ENCODE results near the gene MT1X.
"Not testable (repeated sequence)": the region's sequence is repeated elsewhere in the genome, so short reads cannot be mapped to it uniquely, and the experiment has no call there.

The MT1X gene

DNA sequence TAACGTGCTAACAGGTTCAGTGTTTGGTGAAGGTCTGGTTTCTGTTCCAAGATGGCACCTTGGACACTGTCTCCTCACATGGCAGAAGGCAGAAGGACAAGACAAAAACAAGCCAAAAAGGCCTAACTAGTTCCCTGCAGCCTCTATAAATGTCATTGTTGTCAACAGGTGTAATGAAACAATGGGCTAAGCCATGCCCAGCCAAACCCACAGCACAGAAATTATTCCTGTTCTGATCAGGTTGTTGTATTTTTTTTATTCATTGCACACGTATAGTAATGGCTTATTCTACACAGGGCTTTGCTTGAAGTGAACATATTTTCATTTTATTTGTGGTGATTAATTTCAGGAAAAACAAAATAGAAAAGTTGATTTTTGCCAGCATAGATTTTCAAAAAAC is 31.5 kb downstream of the MT1X start:
- no peak for DNase-seq

DNA sequence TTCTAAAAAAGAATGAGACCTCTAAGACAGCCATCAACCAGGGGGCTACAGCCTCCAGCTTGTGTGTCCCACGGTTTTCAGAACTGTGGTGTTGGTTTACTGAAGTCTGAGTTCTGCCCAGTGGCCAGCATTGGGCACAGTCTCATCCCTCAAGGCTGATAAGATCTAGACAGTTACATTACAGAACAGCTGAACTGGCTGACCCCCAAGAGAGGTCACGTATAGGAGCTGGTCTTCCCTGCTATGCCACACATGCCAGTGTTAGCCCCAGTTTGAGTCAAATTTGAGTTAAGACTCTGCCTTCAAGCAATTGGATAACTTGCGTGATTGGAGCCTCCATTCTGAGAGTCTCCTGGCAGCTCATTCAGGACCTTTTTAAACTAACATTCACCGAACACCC is 32.9 kb downstream of the MT1X start:
- DNase-seq = no peak

DNA sequence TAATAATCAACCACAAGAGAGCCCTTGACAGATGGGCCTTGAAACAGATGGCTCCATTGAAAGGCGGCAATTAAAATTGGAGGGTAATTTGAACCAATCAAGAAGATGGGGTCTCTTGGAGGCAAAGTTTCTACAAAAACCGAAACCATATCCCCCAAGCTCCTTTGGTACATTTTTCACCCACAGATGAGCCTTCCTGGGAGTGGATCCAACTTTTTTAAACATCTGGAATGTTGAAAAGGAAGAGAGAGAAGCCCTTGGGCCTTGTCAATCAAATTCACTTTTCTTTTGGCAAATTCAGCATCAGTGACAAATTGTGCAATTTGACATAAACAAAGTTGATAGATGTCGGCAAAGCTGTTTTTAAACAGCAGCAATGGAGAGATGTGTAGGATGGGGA is 34.5 kb downstream of the MT1X start:
- no peak for DNase-seq

DNA sequence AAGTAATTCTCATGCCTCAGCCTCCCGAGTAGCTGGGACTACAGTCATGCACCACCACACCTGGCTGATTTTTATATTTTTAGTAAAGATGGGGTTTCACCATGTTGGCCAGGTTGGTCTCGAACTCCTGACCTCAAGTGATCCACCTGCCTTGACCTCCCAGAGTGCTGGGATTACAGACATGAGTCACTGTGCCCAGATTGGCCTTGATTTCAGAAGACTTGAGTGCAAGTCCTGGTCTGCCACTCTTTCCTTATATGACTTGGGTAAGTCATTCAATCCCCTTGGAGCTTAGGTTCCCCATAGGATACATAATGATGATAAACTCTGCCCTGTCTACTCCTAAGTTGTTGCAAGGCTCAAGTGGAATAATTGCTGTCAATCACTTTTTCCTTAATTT is 35.3 kb downstream of the MT1X start:
- not testable (repeated sequence) for DNase-seq

DNA sequence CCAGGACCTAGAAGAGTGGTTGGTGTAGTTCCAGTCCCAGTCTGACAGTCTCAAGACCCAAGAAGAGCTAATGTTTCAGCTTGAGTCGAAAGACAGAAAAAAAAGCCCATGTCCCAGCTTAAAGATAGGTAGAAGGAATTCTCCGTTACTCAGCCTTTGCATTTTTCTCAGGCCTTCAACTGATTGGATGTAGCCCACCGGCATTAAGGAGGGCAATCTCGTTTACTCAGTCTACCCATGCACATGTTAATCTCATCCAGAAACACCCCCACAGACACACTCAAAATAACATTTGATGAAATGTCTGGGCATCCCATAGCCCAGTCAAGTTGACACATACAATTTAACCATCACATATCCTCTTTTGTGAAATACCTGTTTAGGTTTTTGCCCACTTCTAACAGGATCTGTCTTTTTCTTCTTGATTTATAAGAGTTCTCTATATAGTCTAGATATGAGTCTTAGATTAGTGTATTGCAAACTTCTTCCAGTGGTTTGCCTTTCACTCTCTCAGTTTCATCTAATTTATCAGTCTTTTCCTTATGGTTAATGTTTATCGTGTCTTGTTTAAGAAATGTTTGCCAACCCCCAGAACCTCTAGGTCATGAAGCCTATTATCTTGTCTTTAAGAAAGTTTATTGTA is 40.1 kb downstream of the MT1X start:
- DNase-seq = no peak

DNA sequence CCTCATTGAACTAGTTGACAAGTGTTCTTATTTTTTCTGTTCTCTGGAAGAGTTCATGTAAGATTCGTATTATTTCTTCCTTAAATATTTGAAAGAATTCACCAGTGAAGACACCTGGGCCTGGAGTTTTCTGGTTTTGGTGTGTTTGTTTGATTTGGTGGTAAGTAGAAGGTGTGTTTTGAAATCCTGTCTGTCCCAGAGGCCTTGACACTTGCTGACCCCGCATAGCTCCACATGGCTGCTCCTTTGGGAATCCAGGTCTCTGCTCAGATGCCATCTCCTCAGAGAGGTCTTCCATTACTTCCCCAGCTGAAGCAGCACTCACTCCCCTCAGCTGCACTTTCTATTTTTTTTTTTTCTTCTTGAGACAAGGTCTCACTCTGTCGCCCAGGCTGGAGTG is 41.9 kb downstream of the MT1X start:
- DNase-seq = no peak

DNA sequence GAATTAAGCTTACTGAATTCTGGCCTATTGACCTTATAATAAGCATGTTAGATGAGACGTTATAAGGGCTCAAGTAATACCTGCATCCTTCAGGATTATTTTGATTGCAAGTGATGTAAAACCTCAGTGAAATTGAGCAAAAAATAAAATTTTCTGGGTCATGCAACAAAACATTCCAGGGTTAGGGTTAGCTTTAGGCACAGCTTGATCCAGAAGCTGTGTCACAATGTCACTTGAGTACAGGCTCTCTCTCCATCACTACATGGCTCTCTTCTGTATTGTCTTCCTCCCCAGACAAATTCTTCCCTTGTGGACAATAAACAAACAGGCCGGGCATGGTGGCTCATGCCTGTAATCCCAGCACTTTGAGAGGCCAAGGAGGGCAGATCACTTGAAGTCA is 44.0 kb downstream of the MT1X start:
- DNase-seq = no peak

DNA sequence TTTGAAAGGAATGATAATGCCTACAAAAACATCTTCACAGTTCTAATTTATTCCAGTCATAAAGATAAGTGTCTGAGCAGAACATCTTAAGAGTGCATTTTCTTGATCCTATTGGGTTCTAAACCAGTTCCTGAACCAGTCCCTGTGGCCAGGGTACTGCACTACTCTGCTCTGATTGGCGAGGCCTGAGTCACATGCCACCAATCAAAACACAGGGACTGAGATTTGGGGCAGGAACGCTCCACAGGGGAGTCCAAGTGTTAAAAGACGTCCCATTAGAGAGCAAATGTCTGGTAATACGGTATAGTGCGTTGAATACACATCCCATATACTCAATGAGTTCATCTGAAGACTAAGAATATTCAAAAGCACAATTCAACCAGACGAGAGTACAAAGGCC is 44.7 kb downstream of the MT1X start:
- DNase-seq = no peak

DNA sequence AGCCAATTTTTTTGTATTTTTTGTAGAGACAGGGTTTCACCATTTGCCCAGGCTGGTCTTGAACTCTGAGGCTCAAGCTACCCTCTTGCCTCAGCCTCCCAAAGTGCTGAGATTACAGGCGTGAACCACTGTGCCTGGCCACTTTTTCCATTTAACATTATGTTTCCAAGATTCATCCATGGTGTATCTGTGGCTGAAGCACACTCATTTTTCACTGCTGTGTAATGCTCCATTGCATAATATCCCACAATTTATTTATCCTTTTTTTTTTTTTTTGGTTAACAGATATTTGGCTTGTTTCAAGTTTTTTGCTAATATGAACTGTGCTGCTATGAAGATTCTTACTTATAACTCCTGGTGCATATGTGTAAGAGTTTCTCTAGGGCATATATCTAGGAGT is 45.8 kb downstream of the MT1X start:
- DNase-seq = no peak

DNA sequence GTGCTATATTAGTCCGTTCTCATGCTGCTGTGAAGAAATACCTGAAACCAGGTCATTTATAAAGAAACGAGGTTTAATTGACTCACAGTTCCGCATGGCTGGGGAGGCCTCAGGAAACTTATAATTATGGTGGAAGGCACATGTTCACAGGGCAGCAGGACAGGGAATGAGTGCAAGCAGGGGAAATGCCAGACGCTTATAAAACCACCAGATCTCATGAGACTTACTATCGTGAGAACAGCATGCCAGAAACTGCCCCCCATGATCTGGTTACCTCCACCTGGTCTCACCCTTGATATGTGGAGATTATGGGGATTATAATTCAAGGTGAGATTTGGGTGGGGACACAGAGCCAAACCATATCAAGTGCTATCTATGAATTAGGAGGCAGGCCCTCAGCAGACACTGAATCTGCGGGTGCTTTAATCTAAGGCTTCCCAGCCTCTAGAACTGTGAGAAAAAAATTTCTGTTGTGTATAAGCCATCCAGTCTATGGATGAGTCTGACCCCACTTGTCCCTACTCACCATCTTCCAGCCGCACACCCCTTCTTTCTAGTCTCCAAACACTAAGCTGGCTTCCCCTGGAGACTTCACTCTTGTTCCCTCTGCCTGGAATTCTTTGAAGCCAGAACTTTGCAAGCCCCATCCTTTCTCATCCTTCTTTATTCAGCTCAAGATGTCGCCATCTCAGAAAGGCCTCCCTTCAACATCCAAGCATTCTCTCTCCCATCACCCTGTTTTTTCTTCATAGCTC is 46.9 kb downstream of the MT1X start:
- no peak for DNase-seq

DNA sequence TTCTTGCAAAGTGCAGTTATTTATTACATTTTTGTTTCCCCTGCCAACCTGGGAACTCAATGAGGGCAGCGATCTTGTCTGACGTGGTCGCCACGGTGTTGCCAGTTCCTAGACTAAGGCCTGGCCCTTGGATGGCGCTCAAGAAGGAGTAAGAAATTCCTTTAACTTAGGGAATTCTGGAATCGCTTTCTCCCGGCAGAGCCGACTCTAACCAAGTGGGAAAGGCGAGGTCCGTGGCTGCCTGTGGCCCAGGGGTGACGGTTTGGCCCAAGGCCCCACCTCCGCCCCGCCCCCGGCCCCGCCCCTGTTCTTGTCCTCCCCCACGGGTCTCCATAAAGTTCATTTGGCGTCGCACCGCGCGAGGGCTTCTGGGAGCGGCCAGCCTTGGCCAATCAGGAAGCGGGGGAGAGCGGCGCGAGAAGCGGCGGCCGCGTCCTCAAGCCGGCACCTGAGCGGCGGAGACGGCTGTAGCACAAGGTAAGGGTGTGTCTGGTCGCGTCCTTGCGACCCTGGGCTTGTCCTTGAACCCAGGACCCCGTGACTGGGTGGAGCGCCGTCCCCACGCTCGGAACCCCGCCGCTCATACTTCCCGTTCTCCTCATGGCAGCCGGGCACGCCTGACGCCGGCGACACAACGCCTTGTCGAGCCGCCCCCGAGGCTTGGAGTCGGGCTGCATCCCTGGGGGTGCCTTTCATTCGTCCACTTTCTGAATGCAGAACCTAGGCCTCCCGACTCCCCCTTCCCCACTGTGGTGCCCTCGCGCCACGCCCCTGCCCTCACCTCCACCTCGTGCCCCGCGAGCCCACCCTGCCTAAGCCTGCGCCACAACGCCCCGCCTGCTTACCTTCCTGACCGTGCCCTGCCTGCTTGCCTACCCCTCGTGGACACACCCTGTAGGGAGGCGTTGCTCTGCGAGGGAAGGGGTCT is 47.7 kb downstream of the MT1X start, which contains the start of gene NUP93:
Gene NUP93, plus strand, starts transcription at position 395 of the 928 bp plus-strand sequence. CDS start 18,119 bp downstream, outside the sequence.
- DNase-seq = peak; percentile 90

DNA sequence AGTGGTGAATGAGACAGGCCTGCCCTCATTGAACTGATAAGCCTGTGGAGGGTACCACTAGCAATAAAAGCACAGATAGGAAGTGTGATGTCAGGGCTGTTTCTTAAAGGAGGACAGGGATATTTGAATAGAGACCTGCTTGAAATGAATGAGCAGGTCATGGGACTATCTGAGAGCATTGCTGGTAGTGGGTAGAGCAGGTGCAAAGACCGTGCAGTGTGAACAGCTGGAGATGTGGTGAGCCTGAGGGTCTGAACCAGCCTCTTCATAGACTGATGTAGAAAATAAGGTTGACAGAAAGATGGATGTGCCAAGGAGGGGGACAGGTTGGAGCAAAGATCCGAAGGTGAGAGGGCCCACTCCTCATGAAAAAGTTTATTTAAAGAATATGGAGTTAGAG is 50.1 kb downstream of the MT1X start:
- no peak for DNase-seq

DNA sequence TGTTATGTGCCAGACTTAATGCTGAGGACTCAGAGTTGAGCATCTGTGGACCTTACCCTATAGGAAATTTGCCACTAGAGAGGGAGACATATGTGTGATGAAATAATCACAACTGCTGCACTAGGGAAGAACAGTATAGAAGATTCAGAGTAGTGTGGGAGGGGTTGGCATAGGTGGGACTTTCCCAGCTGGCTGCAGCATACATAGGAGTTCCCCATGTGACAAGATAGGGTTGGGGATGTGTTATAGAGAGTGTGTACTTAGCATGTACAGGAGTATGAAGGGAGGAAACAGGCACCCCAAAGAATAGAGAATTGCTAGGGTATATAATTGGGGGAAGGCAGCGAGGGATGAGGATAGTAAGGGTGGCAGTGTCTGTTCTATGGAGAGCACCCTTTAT is 50.6 kb downstream of the MT1X start:
- no peak for DNase-seq

Data from CD4-positive, alpha-beta T cell treated with Interleukin-12 subunit alpha and Interleukin-12 subunit beta, for 1 hour (primary cell).